GM13977 (cell line): Measurements from ENCODE around the gene THSD4.
"Not testable (repeated sequence)": the region's sequence is repeated elsewhere in the genome, so short reads cannot be mapped to it uniquely, and the experiment has no call there.

Source experiments
- DNase-seq: peaks from one replicate; pipeline ENCODE4 v3.0.0; 2012; ENCODE audit warnings: low spot score
- in situ Hi-C: fragments of 300-500 bp; cut with MboI; formaldehyde crosslinking; loops from one replicate; pipeline ENCODE4 v1.12.0; 2022; ENCODE audit warnings: low sequenced_read_pairs, low pct_unique_long_range_greater_than_20kb, mixed read lengths, inconsistent platforms; ENCODE audit not compliant: unreplicated experiment
- TF ChIP-seq, protein P1 (sequence below): IDR thresholded peaks from 2 replicates; pipeline ENCODE4 v1.5.1; 2012; ENCODE audit warnings: mild to moderate bottlenecking, control low read depth; ENCODE audit not compliant: insufficient read depth; ENCODE audit errors: extremely low read depth, missing control alignments

The THSD4 gene

DNA sequence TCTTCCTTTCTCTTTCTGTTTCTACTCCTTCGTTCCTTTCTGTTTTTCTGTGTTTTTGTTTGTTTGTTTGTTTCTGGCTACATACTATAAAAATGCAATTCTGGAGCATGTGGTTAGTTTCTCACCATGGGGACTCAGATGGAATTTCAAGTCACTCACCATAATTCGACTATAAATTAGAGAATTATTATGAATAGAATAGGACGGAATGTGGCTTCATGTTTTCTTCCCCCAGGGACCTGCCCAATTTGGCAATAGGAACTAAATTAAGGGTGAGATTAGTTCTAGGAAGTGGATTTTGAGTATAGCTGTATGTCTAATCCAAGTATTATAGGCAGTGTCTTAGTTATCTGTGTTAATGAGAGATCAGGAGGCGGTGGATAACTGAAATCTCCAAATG lies 96.9 kb downstream of the THSD4 start:
- DNase-seq: no peak
- TF ChIP-seq, protein P1, sequence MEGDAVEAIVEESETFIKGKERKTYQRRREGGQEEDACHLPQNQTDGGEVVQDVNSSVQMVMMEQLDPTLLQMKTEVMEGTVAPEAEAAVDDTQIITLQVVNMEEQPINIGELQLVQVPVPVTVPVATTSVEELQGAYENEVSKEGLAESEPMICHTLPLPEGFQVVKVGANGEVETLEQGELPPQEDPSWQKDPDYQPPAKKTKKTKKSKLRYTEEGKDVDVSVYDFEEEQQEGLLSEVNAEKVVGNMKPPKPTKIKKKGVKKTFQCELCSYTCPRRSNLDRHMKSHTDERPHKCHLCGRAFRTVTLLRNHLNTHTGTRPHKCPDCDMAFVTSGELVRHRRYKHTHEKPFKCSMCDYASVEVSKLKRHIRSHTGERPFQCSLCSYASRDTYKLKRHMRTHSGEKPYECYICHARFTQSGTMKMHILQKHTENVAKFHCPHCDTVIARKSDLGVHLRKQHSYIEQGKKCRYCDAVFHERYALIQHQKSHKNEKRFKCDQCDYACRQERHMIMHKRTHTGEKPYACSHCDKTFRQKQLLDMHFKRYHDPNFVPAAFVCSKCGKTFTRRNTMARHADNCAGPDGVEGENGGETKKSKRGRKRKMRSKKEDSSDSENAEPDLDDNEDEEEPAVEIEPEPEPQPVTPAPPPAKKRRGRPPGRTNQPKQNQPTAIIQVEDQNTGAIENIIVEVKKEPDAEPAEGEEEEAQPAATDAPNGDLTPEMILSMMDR: no peak
- in situ Hi-C loops: no loop called here

- in situ Hi-C loops, DNase-seq: not testable (repeated sequence)
Measured at GRCh38 chr15:71213943-71214342, 98.7 kb downstream of the THSD4 start.

DNA sequence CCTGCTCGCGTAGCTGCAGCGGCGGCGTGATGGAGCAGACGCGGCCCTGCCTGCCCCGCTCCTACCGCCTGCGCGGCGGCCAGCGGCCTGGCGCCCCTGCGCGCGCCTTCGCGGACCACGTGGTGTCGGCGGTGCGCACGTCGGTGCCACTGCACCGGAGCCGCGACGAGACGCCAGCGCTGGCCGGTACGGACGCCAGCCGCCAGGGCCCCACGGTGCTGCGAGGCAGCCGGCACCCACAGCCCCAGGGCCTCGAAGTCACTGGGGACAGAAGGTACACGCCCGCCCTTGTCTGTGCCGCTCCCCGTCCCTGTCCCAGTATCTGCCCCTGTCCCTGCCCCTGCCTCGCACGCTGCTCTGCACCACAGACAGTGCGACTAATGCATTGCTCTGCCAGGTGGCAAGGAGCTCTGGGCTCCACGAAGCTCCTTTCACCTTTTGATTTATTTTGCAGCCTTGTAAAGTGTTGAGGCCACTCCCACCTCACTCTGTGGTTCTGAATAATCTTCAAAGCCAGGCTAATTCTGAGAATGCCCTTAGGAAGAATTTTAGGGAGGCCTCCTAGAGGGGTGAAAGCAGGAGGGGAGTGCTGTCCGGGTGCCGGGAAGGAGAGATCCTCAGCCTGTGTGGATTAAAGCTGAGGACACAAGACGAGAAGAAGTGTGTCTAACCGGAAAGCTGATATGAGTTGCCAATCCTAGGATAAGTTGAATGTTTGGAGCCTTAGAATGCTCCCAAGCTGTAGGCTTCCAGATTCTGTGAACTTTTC lies 100.0 kb downstream of the THSD4 start:
- in situ Hi-C loops: no loop called here
- TF ChIP-seq, protein P1: no peak

GRCh38 chr15:71218272-71218805 lies 103.1 kb downstream of the THSD4 start:
- in situ Hi-C loops: no loop called here
- TF ChIP-seq, protein P1: no peak

More for the DNA sequence above, 100.0 kb downstream of the THSD4 start:
- DNase-seq: no peak

DNA sequence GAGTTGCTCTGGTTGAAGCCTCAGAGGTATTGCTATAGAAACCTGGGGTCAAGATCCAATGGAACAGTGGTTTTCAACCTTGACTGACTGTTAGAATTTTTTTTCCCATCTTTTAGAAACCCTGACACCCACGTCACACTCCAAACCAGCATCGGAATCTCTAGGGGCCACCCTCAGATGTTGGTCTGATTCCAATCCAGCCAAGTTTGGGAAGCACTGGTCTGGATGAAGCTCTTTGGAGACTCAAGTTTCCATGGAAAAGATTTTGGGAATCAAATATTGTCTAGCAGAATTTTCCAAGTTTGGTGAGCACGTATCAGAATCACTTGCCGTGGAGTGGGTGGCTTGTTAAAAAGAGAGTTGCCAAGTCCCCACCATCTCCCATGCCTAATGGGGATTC lies 103.8 kb downstream of the THSD4 start:
- TF ChIP-seq, protein P1: no peak
- in situ Hi-C loops: no loop called here

More at GRCh38 chr15:71218272-71218805, 103.1 kb downstream of the THSD4 start:
- DNase-seq: no peak

DNA sequence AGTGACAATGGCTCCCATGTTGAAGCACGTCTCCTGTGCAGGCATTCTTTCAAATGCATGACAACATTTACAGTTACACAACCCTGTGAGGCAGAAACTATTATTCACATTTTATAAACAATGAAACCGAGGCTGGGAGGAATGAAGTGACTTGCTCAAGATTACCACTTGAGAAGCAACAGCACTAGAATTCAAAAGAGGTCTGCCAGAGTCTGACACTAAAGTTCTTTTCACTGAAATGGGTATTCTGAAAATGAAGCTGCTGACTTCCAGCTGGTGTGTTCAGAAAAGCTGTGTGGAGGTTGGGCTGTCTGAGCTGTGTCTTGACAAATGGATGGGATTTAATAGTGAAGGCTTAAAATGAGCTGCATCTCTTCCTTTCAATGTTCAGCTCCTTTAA lies 104.4 kb downstream of the THSD4 start:
- TF ChIP-seq, protein P1: no peak
- no peak for DNase-seq
- in situ Hi-C loops: no loop called here

More for the DNA sequence above, 103.8 kb downstream of the THSD4 start:
- no peak for DNase-seq

- TF ChIP-seq, protein P1: no peak
- in situ Hi-C loops: no loop called here
- DNase-seq: no peak
Measured at GRCh38 chr15:71220828-71221227, 105.6 kb downstream of the THSD4 start.
